Adrenal gland (tissue), 5 donors: ENCODE results near the gene WDR26.
"Not testable (repeated sequence)": the region's sequence is repeated elsewhere in the genome, so short reads cannot be mapped to it uniquely, and the experiment has no call there.

ENCODE experiments used
- POLR2A ChIP-seq, 2 donors: fragments of 450-650 bp; IDR thresholded peaks; one replicate each; pipeline ENCODE4 v1.6.1; 2017; ENCODE audit warnings: antibody characterized with exemption in 2 of 2, mild to moderate bottlenecking in 2 of 2, moderate library complexity in 1 of 2
- TF ChIP-seq, protein P1 (sequence below), 6 experiments: fragments of 450-650 bp in 4 of 6; fragments of 200-600 bp in 2 of 6; sonication (generic) in 1 of 6; IDR thresholded peaks; 1 replicate in 5 of 6; 2 replicates in 1 of 6; pipeline versions ENCODE4 v1.5.1 to v1.8.0; 2016 to 2021; ENCODE audit warnings: antibody characterized with exemption in 6 of 6, mild to moderate bottlenecking in 2 of 6, moderate library complexity in 1 of 6
- donor health status: DM: no; HTN: no; CAD: no.

DNA sequence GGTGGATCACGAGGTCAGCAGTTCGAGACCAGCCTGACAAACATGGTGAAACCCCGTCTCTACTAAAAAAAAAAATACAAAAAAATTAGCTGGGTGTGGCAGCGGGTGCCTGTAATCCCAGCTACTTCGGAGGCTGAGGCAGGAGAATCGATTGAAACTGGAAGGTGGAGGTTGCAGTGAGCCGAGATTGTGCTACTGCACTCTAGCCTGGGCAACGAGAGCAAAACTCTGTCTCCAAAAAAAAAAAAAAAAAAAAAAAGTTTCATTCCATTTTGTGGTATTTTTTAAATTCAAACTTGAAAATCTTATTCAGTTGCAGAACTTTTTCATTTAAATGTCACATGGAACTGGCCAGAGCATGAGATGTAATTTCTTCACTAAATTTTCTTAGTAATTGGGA is 7.7 kb downstream of the WDR26 start:
- TF ChIP-seq, protein P1, sequence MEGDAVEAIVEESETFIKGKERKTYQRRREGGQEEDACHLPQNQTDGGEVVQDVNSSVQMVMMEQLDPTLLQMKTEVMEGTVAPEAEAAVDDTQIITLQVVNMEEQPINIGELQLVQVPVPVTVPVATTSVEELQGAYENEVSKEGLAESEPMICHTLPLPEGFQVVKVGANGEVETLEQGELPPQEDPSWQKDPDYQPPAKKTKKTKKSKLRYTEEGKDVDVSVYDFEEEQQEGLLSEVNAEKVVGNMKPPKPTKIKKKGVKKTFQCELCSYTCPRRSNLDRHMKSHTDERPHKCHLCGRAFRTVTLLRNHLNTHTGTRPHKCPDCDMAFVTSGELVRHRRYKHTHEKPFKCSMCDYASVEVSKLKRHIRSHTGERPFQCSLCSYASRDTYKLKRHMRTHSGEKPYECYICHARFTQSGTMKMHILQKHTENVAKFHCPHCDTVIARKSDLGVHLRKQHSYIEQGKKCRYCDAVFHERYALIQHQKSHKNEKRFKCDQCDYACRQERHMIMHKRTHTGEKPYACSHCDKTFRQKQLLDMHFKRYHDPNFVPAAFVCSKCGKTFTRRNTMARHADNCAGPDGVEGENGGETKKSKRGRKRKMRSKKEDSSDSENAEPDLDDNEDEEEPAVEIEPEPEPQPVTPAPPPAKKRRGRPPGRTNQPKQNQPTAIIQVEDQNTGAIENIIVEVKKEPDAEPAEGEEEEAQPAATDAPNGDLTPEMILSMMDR (IDR thresholded peaks at IDR 0.05): not testable (repeated sequence)
- TF ChIP-seq POLR2A (IDR thresholded peaks at IDR 0.05): not testable (repeated sequence)
